ENCODE results near the gene GAS2L2.

GAS2L2 gene

DNA sequence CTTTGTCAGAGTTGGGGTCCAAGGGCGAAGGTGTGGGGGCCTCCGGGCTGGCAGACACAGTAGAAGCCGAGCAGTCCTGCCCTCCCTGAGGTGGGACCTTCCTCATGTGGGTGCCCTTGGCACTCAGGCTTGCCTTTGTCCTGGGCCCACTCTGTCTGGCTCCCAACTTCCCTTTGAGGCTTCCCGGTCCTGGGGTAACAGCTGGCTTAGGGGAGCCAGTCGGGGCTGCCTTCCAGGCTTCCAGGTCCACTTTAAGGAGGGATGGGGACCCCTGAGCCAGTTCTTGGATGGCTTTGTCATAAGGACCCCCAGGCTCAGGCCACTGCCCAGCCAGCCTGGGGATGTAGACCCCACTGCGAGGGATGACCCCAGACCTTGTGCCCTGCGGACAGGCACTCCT, 7.8 kb downstream of the GAS2L2 start:
- DNase-seq, result no peak

DNA sequence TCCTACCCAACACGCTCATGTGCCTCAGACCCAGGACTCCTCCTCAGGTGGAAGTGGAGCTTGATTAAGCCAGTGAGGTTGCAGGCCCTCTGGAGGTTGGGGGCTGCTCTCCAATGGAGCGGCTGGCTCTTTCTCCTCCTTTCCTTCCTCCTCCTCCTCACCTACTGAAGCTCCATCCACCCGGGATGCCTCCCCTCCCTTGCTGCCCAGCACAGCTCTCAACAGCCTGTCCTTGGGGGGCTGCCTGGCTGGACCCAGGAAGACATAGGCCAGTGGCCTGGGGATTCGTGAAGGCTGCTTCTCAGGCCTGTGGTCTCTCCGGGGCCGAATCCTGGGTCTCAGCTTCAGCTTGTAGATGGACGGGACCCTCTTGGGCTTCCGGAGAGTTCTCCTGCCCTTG, 8.2 kb downstream of the GAS2L2 start:
- DNase-seq, result no peak

GRCh38 chr17:35743626-35744328, 9.3 kb downstream of the GAS2L2 start:
- no peak for DNase-seq

DNA sequence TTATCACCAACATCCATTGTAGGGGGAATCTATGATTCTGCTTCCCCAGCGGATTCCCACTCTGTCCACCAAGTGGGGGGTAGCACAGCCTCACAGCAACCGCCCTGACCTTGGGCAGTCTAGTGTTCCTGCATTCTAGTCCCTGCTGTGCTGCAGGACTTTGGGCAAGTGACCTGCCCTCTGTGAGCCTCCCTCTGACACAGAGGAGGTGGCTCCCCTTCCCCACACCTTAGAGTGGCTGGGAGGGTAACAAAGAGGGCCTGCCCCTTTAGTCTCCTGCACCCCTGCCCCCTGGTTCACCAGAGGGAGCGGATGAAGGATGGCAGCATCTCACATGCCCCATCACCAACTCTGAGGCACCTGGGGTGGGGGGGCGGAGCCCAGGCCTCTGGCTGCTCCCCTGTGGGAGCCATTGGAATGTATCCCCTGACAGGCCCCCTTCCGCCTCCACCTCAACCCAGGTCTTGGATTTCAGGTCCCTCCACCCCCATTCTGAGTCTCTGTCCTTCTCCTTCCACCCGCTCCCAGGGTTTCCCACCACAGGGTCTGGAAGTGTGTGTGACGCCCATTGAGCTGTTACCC, 10.1 kb downstream of the GAS2L2 start:
- no peak for DNase-seq

GRCh38 chr17:35742496-35742895, 10.5 kb downstream of the GAS2L2 start:
- no peak for DNase-seq

DNA sequence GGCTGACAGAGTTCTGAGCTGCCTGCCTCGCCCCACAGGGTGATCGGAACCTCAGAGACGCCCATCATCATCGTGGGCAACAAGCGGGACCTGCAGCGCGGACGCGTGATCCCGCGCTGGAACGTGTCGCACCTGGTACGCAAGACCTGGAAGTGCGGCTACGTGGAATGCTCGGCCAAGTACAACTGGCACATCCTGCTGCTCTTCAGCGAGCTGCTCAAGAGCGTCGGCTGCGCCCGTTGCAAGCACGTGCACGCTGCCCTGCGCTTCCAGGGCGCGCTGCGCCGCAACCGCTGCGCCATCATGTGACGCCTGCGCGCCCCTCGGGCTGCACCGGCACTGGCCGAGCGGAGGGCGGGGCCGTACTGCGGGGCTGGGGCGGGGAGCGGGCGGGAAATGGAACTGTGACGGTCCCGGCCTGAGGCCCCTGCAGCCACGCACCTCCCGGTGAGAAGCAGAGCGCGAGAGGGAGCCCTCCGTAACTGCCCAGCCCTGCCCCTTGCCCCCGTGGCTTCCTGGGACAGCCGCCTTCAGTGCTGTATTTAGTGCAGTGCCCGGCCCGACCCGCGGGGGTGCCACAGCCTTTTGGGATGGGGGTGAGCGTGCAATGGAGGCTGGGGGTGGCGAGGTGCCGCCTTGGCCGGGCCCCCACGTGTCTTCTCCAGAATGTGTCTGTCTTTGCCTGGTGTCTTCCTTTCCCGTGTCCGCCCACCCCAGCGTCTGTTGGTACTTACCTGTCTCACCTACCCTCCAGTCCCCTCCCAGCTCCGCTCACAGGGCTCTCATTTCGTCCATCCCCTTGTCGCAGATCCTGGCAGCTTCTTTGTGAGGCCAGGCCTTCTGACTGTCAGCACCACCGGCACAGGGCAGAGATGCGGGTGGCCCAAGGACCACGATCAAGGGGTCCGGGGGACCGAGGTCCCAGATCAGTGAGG, 11.8 kb downstream of the GAS2L2 start:
- no peak for DNase-seq

- no peak for DNase-seq
Measured at GRCh38 chr17:35740216-35740615, 12.8 kb downstream of the GAS2L2 start.

- DNase-seq, result no peak
Measured at GRCh38 chr17:35738519-35739133, 14.4 kb downstream of the GAS2L2 start.

GRCh38 chr17:35736236-35736635, 16.8 kb downstream of the GAS2L2 start:
- DNase-seq, result no peak

- no peak for DNase-seq
Measured at GRCh38 chr17:35735036-35735805, 17.8 kb downstream of the GAS2L2 start.

GRCh38 chr17:35734396-35734795, 18.6 kb downstream of the GAS2L2 start:
- no peak for DNase-seq

DNA sequence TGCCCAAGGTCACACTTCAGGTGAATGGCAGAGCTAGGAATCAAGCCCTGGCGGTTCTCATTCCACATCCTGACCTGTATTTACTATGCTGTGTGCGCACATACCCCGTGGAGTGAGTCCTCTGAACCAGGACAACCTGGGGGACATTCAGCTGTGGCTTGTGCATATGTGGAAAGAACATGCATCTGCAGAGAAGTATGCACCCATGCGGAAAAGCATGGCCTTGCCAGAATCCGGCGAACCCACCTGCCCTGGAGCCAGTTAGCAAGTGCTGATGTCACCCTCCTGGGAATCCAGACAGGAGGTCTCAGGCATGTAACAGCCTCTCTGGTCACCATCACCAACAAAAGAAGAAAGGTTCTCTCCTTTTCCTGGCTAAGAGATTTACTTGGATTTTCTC, 19.7 kb downstream of the GAS2L2 start:
- DNase-seq, result no peak

GRCh38 chr17:35732806-35733136, 20.3 kb downstream of the GAS2L2 start:
- no peak for DNase-seq

- DNase-seq, result no peak
Measured at GRCh38 chr17:35731917-35732805, 20.9 kb downstream of the GAS2L2 start.

DNA sequence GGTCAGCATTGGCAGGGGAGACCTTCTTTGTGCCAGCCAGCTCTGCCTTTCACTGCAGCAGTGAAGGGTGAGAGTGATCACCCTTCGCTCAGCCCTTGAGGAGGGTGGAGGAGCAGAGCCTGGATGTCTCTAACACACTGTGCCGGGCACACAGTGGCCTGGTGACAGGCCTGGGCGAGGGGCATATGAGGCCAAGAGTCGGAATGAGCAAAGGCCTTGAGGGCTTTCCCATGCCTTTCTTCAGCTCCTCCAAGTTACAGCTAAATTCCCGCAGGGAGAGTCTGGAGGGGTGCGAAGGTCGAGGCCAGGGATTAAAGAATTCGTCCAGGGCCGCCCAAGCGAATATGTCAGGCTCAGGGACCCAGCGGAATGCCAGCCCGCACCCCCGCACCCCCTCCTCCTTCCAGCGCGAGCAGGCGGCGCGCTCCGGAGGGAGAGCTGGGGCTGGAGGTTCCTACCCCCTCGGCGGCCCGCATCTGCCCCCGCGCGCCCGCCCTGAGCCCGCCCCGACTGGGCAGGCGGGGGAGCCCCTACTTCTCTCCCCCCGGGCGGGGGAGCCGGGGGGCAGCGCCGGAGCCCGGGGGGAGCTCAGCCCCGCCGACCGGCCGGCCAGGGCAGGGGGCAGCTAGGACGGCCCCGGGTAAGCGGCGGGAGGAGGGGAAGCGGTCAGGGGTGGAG, 21.7 kb downstream of the GAS2L2 start, which contains the start of gene RASL10B:
Gene RASL10B (plus strand): TSS at position 401 of the 678 bp plus-strand sequence. CDS start 3,546 bp downstream, outside the sequence.
- DNase-seq, result peak in 1 of 2 donors; percentile 34

DNA sequence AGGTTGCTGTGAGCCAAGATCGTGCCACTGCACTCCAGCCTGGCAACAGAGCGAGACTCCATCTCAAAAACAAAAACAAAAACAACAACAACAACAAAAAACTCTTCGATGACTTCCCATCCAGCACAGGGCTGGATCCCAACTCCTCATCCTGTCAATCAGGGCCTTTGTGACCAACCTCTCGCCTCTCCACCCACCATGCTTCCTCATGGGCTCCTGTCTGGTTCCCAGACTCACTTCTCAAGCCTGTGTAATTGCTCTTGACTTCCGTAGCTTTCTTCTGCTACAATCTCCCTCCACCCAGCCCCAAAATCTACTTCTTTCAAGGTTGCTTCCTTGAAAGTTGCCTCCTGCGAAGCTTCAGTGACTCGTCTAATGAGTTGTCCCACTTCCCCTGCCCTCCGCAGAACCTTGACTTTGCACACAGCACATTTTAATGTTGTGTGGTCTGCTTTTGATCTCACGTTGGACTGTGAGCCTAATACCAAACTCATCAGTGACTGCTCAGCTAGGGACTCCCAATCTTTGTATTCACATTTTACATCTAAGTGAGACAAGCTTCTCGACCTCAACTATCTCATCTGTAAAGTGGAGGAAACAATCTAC, 22.5 kb downstream of the GAS2L2 start:
- DNase-seq, result no peak

DNA sequence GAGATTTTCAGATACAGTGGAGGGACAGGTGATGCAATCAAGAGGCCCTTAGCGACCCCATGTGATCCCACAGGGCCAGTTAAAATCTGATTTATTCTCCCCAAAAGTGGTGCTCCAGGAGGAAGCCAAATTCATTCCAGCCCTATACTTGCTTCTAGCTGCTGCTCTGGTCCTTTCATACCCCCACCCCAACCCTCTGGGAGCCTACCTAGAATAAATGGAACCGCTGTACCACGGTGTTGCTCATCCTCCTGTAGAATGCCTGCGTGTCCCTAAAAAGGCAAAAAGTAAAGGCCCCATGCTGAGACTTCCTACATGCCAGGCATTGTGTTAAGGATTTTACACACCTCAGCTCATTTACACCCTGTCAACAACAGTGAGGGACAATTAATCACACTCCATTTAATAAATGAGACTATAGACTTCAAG, 23.6 kb downstream of the GAS2L2 start:
- DNase-seq, result no peak

DNA sequence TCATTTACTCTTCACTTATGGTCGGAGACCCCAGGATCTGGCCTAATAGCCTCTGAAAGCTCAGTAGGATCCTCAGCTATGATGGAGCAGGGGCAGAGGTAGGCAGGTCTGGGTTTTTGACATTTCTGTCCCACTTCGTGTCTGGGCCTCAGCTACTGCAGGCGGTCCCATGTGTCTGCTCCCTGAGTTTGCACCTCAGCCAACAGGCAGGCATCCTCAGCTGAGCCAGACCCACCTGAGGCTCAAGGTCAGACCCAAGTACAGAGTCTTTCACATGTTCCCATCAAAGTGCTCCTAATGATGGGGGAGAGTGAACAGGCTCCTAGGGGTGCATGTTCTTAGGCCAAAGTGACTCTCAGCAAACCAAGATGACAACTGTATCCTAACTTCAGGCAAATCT, 24.5 kb downstream of the GAS2L2 start:
- no peak for DNase-seq

DNA sequence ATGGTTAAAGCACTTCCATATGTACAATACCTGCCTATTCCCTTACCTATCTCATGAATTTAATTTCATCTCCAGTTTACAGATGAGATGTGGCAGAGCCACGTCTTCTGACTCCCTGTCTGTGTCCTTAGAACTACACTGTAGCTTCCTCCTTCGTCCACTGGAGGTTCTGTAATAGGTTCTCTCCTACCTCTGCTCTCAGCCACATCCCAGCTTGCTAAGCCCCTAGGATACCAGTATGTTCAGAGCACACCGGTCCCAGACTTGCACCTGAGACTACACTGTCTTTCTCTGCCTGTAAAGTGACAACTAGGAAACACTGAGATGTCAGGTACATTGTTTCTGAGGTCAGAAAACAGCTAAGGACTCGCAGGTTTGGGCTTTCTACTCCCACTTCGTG, 25.4 kb downstream of the GAS2L2 start:
- DNase-seq, result no peak

DNA sequence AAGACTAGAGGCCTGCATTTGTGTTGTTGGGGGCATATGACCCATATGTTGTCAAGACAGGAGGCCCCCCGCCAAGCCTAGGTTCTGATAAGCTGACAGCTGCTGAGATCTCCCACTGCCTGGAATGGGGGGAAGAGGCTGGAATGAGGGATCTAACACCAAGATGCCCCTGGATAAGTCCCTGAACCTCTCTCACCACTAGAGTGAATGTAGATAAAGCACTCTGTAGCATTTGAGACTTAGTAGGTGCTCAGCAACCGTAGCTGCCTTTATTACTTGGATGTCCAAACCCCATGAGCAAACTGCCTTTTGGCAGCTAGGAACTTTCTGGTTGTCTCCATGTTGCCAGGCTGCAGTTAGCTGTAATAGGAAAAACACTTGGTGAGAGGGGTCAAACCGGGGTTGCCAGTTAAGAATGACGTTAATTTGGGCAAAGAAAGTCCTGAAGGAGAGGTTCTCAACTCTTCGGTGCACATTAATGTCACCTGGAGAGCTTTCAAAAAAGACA, 26.0 kb downstream of the GAS2L2 start:
- DNase-seq, result no peak

Measured in CD4-positive, alpha-beta T cell treated with Interleukin-4 for 1 hour (primary cell).